Measurements from ENCODE around the gene RSBN1L. TPM values are rescaled to one million over a fixed set of nuclear protein-coding genes. Genes with fewer than 3 reads are reported as not detected.

Gene RSBN1L
- total RNA-seq (2022; extraction: Qiagen RNA extraction) = 7.0 to 10.5 TPM (median 7.5 TPM) in 5 replicates

GRCh38 chr7:77696057-77696642 is at the start of gene RSBN1L:
Gene RSBN1L (plus strand): TSS chr7:77696459. CDS start chr7:77696470, 11 bp downstream.

GRCh38 chr7:77798394-77799077 is 102.3 kb downstream of the RSBN1L start, which contains the start of the genes PHTF2 and TMEM60:
Gene PHTF2 (plus strand): TSS chr7:77798773.
Gene TMEM60 (minus strand): TSS chr7:77798434. CDS start chr7:77794373, 4,061 bp downstream.

Other genes starting within 250 kb of the RSBN1L start
- 60.3 to 98.5 TPM (median 66.5 TPM) in 5 replicates for gene PTPN12, start 159.2 kb upstream of the RSBN1L start, total RNA-seq (2022; extraction: Qiagen RNA extraction)
- gene TMEM60, start 102.0 kb downstream of the RSBN1L start, total RNA-seq (2022; extraction: Qiagen RNA extraction) = 25.4 to 28.0 TPM (median 26.9 TPM) in 5 replicates
- 11.2 to 19.7 TPM (median 14.4 TPM) in 5 replicates for gene PHTF2, start 102.3 kb downstream of the RSBN1L start, total RNA-seq (2022; extraction: Qiagen RNA extraction)

Data from A549 treated with AZD2906 at 1 μM for 4 hours (cell line).